HG03442 (cell line): Measurements from ENCODE around the gene ANKRD53.

Experiments used
- ATAC-seq: cut with Tn5 transposase; IDR thresholded peaks from one replicate; pipeline ENCODE4 v1.9.1; 2021; ENCODE audit warnings: mild to moderate bottlenecking, moderate library complexity; ENCODE audit not compliant: unreplicated experiment

ANKRD53 gene

DNA sequence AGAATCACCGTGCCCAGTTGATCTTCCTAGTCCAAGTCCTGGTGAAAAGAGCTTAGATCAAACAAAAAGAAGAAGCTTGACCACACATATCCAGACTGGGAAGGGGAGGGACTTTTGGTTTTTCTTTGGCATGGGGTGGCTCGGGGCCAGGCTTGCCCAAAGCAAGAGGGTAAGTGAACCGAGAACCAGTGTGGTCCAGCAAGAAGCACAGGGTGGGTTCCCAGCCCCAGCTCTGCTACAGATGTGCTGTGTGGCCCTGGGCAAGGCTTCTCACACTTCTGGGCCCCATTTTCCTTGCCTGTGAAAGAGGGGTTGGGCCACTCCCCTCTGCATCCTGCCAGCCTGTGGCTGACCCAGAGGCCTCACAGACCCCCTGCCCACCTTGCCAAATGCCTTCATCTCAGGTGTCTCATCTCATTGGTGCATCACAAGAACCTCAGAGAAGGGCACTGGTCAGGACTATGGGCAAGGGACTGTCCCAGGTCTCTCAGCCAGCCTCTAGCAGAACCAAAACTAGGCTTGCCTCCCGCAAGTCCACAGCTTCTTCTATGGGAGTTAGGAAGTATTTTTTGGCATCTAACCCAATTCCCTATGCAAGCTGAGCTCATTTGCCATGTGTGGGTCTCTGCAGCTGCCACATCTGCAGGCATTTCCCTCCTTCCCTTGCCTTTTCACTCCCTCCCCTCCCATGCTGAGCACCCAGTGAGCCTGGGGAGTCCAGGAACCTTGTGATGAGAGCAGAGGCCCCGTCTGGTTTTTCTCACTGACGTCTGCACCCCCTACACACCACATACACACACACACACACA is 35.8 kb upstream of the ANKRD53 start:
- no peak for ATAC-seq

- ATAC-seq: no peak
These were observed 35.1 kb upstream of the ANKRD53 start for GRCh38 chr2:70943205-70943871.

DNA sequence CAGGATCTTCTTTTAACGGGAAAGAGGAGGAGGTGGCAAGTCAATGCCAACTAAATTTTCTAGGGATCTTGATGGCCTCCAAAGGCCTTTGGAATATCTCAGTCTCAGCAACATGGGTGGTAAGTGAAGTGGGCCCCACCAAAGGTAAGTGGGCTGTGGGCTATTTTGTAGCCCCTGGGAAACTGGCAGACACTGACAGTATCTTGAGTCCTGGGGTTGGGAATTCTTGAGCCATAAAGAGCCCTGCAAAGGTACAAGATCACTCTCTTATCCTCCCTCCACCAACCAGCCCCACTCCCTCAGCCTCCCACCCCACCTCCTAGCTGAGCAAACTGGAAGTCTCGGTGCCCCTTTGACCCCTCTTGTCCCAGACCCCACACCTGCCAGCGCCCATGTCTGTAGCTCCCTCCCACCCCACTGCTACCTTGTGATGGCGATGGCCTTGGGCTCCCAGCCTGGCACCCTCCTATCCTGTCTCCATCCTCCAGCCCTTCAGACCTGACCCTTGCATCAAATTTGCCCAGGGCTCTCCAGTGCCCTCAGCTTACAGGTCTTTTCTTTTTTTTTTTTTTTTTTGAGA is 34.2 kb upstream of the ANKRD53 start:
- ATAC-seq: no peak

DNA sequence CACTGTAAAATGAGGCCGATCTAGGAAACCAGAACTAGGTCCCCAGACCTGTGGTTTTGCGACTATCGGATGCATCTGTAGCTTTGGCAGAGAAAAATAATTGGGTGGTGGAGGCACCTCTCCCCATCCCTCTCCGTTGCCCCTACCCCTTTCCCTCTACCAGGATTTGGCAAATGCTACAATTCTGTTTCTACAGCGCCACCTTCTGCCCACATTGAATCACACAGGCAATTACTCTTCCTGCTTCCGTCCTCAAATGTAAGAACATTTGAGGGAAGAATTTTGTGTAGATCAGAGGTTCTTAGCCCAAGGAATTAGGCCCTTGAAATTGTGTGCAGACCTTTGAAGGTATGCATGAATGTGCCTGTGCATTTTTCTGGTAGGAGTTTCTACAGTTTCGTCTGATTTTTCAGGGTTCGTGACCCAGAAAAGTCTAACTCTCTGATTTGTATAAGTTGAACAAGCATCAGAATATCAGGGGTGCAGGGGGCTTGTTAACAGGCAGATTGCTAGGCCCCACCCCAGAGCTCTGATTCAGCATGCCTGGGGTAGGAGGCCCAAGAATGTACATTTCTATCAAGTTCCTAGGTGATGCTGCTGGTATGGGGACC is 31.5 kb upstream of the ANKRD53 start:
- ATAC-seq: no peak

DNA sequence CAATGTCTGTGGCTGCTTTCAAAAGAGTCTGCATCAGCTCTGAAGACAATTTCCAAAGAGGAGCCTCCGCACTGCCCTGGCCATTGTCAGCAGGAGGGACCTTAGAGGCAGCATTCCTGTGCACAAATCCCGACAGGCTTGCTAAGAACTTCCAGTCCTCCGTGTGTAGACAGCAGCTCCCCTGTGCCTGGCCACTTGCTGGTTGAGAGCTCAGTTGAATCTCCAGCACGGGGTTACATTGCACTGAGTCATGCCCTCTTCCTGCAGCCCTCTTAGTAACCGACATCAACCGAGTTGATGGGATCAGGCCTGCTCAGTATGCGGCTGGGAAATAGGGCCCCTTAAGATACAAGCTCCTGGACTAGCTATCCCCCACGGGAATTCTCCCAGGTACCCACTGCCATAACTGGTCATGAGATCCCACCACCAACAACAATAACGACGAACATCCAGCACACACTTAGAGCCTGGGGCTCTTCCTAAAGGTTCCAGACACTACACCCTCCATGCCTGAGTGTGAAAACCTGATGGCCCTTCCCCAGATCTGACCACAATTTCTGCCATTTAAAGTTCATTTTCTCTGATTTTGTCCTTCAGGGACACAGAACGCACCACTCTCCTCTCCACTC is 30.8 kb upstream of the ANKRD53 start:
- no peak for ATAC-seq

DNA sequence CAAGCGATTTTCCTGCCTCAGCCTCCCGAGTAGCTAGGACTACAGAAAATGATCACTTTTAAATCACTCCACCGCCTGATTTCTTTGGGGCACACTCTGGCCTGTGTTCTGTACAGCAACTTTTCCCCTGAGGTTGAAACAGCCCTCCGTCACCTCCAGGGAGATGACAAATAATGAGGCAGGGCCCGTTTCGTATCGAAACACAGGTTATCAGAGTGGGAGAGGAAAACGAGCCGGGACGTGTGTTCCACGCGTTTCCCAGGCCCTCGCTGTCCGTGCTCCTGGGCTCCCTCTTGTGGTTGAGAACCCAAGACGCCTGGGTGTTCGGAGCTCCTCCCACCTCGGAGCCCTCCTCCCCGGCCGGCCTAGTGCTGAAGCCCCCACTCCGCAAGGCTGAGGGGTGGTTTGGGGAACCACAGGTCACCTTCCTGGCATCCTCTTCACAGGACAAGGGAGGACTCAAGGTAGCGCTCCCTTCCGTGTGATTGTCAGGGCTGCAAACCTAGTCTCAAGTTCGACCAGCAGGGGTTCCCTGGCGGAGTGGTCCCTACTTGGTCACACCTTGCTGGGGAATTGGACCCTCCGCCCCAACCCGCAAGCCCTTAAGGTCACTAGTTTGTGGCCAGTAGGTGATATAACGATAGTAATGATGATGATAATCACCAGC is 30.0 kb upstream of the ANKRD53 start:
- ATAC-seq: no peak

- no peak for ATAC-seq
These were observed 29.3 kb upstream of the ANKRD53 start for GRCh38 chr2:70949086-70949485.

GRCh38 chr2:70954886-70955285 is 23.5 kb upstream of the ANKRD53 start:
- ATAC-seq: no peak

GRCh38 chr2:70956141-70956540 is 22.3 kb upstream of the ANKRD53 start:
- ATAC-seq: no peak

GRCh38 chr2:70957798-70958197 is 20.6 kb upstream of the ANKRD53 start:
- no peak for ATAC-seq

DNA sequence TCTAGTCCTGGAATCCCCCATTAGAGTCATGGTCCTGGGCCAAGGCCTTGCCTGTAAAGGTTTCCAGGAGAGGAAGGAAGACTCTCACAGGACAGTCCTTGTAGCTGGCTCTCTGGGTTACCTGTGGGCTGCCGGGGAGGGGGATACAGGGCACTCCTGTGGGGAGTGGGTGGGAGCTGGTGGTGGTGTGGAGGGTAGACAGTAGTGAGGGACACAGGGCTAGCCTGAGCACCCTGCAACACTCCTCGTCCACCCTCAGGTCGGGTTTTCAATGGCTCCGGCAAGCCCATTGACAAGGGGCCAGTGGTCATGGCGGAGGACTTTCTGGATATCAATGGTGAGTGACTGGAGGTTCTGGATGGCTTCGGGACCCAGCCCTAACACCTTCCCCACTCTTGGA is 19.7 kb upstream of the ANKRD53 start:
- no peak for ATAC-seq

DNA sequence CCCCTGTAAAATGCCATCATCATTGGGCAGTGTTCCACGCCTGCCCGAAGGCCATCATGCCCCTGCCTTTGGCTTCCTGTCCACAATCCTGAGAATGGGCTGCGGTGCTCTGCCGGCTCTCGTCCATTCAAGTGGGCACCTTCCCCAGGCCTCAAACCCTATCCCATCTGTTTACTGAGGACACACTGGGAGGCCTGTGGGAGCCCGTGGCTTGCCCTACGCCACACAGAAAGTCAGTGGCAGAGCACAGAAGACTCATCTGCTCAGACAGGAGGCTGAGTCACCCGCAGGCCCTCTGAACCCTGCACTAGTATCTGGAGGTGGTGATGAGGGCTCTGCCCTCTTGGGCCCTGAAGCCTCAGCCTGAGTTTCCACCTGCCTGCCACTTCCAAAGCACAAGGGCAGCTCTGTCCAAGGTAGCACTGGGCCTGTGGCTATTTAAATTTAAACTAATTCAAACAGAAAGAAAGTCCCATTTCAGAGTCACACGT is 19.1 kb upstream of the ANKRD53 start:
- no peak for ATAC-seq

DNA sequence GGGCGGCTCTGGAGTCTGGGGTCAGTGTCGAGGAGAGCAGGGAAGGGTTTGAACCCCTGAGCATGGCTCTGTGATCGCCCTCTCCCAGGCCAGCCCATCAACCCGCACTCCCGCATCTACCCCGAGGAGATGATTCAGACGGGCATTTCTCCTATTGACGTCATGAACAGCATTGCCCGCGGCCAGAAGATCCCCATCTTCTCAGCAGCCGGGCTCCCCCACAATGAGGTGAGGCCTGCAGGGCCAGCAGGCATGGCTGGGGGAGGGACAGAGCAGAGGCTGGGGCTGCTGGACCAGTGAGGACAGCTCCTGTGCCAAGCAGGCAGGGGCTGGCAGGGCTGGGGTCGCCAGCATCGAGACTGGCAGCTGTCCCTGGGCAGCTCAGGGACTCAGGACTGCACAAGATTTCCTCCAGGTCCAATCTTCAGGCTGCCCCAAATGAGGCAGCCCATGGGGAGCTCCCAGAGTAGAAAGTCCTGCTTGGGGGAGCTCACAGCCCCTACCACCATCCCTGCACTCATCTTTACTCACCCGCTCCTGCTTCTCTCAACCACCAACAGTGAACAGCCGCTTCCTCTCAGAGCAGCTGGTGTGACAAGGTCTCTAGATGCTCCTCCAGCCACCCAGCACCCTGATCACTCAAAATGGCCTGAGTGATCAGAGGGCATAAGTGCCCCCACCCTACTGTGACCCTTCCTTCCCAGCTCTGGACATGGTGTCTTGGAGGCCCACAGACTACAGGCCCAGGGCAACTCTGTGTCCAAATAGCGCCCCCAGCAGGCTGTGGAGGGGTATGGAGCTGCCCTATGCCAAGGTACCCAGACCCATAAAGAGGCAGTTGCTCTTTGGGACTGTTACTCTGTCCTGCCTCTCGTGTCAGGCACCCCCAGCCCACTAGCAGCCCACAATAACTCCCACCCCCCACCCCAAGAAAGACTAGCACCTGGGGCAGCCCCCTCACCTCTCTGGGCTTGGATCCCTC is 18.3 kb upstream of the ANKRD53 start:
- ATAC-seq: no peak

DNA sequence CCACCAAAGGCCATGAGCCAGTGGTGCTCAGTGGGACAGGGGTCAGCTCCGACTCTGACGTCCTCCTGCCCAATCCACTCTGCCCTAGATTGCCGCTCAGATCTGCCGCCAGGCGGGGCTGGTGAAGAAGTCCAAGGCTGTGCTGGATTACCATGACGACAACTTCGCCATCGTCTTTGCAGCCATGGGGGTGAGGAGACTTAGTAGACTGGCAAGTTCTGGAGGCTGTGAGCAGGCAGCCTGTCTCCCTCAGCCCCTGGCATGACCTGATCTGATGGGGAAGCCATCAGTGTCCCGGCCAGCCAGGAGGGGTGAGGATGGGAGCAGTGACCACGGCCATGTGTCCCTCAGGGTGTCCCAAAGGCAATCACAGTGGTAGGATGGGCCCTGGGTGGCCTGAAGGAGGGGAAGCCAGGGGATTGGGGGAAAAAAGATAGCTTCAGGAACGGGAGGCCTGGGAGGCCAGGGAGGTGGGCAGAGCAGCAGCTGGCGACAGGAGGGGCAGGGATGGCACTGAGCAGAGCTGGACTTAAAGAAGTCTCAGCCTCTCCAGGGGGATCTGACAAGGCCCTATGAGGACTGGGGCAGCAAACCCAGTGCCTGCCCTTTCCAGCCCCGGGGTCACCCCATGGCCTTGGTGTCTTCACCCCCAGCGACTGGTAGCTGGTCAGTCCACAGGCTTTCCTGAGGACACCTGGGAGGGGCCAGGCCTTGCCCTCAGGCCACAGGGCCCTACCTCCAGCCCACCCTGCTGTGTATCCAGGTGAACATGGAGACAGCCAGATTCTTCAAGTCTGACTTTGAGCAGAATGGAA is 17.4 kb upstream of the ANKRD53 start:
- ATAC-seq: no peak

- ATAC-seq: no peak
These were observed 16.8 kb upstream of the ANKRD53 start for GRCh38 chr2:70961648-70961994.

DNA sequence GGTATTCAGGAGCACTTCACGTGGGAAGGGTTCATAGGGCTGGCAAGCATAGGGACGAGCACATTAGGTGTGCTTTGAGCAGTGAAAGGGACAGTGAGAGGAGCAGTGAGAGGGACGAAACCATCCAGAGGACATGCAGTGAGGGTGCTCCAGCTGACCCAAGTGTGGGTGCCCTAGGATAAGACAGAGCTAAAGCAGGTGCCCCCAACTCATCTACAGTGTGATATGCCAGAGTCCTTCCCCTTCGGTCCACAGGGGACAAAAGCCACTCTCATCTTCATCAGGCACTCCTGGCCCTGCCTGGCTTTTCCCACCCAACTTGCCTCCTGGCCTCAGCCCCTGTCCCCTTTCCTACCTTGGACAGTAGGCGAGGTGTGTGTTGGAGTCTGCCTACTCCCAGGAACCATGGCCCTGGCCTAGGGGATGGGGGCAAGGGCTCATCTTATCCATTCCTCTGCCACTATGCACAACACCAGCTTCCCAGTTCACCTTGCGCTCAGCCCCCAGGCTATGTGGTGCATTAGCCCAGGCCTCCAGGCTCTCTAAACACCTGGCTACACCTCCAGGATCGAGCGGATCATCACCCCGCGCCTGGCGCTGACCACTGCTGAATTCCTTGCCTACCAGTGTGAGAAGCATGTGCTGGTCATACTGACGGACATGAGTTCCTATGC is 16.1 kb upstream of the ANKRD53 start:
- ATAC-seq: no peak

GRCh38 chr2:70962885-70963878 is 15.2 kb upstream of the ANKRD53 start:
- ATAC-seq: no peak
